Gastroesophageal sphincter (tissue), 4 donors: ENCODE results near the gene CAMSAP1. TPM values are rescaled to one million over a fixed set of nuclear protein-coding genes. Genes with fewer than 3 reads are reported as not detected.

Source experiments
- ATAC-seq: fragments of 150-250 bp; one replicate; pipeline ENCODE4 v1.9.1; 2016; ENCODE audit warnings: mild to moderate bottlenecking, moderate library complexity
- H3K27ac ChIP-seq, 4 donors: fragments of 200-600 bp; sonication (generic) in 3 of 4; 1 replicate in 3 of 4; 2 replicates in 1 of 4; pipeline ENCODE4 v1.5.1; 2016 to 2019
- H3K27me3 ChIP-seq: fragments of 200-600 bp; sonication (generic); one replicate; pipeline ENCODE4 v1.5.1; 2019
- H3K36me3 ChIP-seq, 2 donors: fragments of 200-600 bp; sonication (generic); one replicate each; pipeline ENCODE4 v1.5.1; 2019; ENCODE audit warnings: control low read depth in 1 of 2
- H3K4me1 ChIP-seq, 3 donors: fragments of 200-600 bp; sonication (generic); 1 replicate in 2 of 3; 2 replicates in 1 of 3; pipeline ENCODE4 v1.5.1; 2016 to 2019; ENCODE audit warnings: control low read depth in 2 of 3
- H3K4me3 ChIP-seq, 2 donors: fragments of 200-600 bp; sonication (generic); one replicate each; pipeline ENCODE4 v1.5.1; 2019; ENCODE audit warnings: mild to moderate bottlenecking in 1 of 2, moderate library complexity in 1 of 2
- H3K9me3 ChIP-seq, 3 donors: fragments of 200-600 bp; sonication (generic); one replicate each; pipeline ENCODE4 v1.5.1; 2017 to 2019; ENCODE audit warnings: control low read depth in 2 of 3
- EP300 ChIP-seq: sonication (generic); formaldehyde crosslinking; IDR thresholded peaks from one replicate; pipeline ENCODE4 v1.6.1; 2017; ENCODE audit warnings: antibody characterized with exemption, mild to moderate bottlenecking
- POLR2A ChIP-seq, 2 donors: fragments of 450-650 bp; IDR thresholded peaks; one replicate each; pipeline ENCODE4 v1.6.1; 2017; ENCODE audit warnings: antibody characterized with exemption in 2 of 2, mild to moderate bottlenecking in 2 of 2, moderate library complexity in 1 of 2
- POLR2AphosphoS5 ChIP-seq: sonication (generic); formaldehyde crosslinking; IDR thresholded peaks from one replicate; pipeline ENCODE4 v1.6.1; 2017; ENCODE audit warnings: antibody characterized with exemption
- WGBS, 2 donors: methylation state at CpG; one replicate each; pipeline ENCODE4 v1.1.5; 2018; ENCODE audit warnings: low coverage in 1 of 2; 5-methylcytosine and 5-hydroxymethylcytosine counted together
- total RNA-seq, 4 donors: library from RNA; depleted of rRNA; stranded (reverse); fragments of >200 nt; gene quantifications; one replicate each; pipeline ENCODE4 v1.1.0, GENCODE V29; 2016
- TF ChIP-seq, protein P1 (sequence below), 4 experiments: fragments of 200-600 bp in 2 of 4; fragments of 450-650 bp in 2 of 4; sonication (generic) in 1 of 4; IDR thresholded peaks; one replicate each; pipeline ENCODE4 v1.5.1; 2017 to 2019; ENCODE audit warnings: antibody characterized with exemption in 4 of 4, mild to moderate bottlenecking in 2 of 4, moderate library complexity in 2 of 4

The CAMSAP1 gene
- total RNA-seq, 4 donors from 2014 or later, result 27.5 to 49.2 (median 28.2) TPM

DNA sequence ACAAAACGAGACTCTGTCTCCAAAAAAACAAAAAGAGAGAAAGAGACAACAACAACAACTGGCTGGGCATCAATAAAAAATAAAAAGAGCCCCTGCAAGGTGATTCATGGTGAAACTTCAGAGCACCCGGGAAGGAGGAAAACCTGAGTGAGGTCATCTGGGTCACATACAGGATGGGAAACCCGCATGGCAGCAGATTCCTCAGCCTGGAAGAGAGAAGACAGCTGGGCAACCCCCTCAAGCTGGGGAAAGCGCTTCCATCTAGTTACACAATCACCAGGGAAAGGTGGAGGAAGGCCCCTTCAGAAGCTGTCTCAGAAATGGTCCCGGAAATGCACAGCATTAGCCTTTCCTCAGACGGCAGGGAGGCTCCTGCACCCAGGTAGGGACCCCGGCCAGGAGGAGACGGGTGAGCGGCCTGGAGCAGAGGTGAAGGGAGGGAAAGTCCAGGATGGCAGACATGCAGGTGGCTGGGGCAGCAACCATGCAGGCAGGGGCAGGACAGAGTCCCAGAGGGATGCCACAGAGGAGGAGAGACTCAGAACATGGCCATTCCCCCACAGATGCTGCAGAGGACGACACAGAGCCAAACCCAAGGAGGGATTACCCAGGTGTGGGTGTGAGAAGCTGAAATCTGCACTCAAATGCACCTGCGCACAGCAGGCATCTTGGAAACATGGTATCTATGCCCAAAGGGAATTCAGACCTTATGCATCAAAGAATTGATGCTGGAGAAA, 29.4 kb downstream of the CAMSAP1 start:
- H3K4me1 ChIP-seq, result no peaks in the 10 kb centered on the region
- no peaks in the 10 kb centered on the region for H3K9me3 ChIP-seq
- peaks cover 0 to 33% of the 10 kb centered on the region in 2 donors for H3K36me3 ChIP-seq
- no peak overlapping the region for H3K4me3 ChIP-seq
- no peak overlapping the region for H3K27ac ChIP-seq
- WGBS, 2 donors, result 75 to 80% methylated on average over 3 to 5 of the region's 11 CpGs
- no peaks in the 10 kb centered on the region for H3K27me3 ChIP-seq
- TF ChIP-seq, protein P1, sequence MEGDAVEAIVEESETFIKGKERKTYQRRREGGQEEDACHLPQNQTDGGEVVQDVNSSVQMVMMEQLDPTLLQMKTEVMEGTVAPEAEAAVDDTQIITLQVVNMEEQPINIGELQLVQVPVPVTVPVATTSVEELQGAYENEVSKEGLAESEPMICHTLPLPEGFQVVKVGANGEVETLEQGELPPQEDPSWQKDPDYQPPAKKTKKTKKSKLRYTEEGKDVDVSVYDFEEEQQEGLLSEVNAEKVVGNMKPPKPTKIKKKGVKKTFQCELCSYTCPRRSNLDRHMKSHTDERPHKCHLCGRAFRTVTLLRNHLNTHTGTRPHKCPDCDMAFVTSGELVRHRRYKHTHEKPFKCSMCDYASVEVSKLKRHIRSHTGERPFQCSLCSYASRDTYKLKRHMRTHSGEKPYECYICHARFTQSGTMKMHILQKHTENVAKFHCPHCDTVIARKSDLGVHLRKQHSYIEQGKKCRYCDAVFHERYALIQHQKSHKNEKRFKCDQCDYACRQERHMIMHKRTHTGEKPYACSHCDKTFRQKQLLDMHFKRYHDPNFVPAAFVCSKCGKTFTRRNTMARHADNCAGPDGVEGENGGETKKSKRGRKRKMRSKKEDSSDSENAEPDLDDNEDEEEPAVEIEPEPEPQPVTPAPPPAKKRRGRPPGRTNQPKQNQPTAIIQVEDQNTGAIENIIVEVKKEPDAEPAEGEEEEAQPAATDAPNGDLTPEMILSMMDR (IDR thresholded peaks at IDR 0.05), result no peak
- TF ChIP-seq POLR2A (IDR thresholded peaks at IDR 0.05) (no peak), EP300 (no peak), POLR2AphosphoS5 (no peak)
- no peak for ATAC-seq

DNA sequence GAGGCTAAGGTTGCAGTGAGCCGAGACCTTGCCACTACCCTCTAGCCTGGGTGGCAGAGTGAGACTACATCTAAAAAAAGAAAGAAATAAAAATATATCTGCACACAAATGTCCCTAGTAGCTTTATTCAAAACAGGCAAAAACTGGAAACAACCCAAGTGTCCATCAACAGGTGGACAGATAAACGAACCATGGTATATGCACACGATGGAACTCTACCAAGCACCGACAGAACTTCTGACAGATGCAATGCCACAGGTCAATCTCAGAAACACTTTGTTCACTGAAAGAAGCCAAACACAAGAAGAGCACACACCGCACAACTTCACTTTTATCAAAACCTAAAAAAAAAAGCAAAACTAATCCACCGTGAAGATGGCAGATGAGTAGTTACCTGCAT, 30.4 kb downstream of the CAMSAP1 start:
- WGBS, 2 donors, result 76 to 81% methylated on average over 5 to 6 of the region's 6 CpGs
- H3K27me3 ChIP-seq, result no peaks in the 10 kb centered on the region
- H3K4me3 ChIP-seq, result no peak overlapping the region
- H3K36me3 ChIP-seq, result peaks cover 0 to 26% of the 10 kb centered on the region in 2 donors
- H3K9me3 ChIP-seq, result no peaks in the 10 kb centered on the region
- H3K4me1 ChIP-seq, result no peaks in the 10 kb centered on the region
- ATAC-seq, result no peak
- no peak overlapping the region for H3K27ac ChIP-seq
- no peak for TF ChIP-seq EP300

DNA sequence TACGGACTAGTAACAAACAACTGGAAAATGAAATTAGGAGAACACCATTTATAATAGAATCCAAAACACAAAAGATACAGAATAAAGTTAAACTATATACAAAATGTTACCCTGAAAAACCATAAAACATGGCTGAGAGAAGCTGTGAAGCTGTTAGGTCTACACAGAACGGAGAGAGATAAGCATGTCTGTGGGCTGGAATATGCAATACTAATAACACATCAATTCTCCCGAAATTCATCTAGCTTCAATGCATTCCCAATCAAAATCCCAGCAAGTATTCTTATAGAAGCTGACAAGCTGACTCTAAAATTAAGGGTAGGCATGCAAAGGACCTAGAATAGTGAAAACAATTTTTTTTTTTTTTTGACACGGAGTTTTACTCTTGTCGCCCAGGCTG, 32.5 kb downstream of the CAMSAP1 start:
- Histone ChIP-seq H3K4me3 (no peak overlapping the region), H3K4me1 (no peaks in the 10 kb centered on the region), H3K9me3 (no peaks in the 10 kb centered on the region), H3K27ac (no peak overlapping the region), H3K36me3 (peaks cover 0 to 10% of the 10 kb centered on the region in 2 donors), H3K27me3 (no peaks in the 10 kb centered on the region)
- no peak for TF ChIP-seq POLR2AphosphoS5
- no peak for TF ChIP-seq POLR2A (IDR thresholded peaks at IDR 0.05)
- TF ChIP-seq, protein P1 (IDR thresholded peaks at IDR 0.05), result no peak
- TF ChIP-seq EP300, result no peak
- ATAC-seq, result no peak
- WGBS, 2 donors, result 92 to 93% methylated on average over 2 to 5 of the region's 5 CpGs

DNA sequence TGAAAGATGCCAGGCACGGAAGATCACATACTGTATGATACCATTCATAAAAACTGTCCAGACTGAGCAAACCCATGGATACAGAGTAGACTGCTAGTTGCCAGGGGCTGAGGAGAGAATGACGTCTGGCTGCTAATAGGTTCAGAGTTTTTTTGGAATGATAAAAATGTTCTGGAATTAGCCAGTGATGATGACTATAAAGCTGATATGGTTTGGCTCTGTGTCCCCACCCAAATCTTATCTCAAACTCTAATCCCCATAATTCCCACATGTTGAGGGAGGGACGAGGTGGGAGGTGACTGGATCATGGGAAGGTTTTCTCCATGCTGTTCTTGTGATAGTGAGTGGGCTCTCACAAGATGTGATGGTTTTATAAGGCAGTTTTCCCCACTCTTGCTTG, 37.4 kb downstream of the CAMSAP1 start:
- Histone ChIP-seq H3K4me3 (no peak overlapping the region), H3K36me3 (peaks cover 0 to 13% of the 10 kb centered on the region in 2 donors), H3K27me3 (no peaks in the 10 kb centered on the region), H3K9me3 (no peaks in the 10 kb centered on the region), H3K4me1 (no peaks in the 10 kb centered on the region), H3K27ac (no peak overlapping the region)
- TF ChIP-seq EP300 (no peak), POLR2A (IDR thresholded peaks at IDR 0.05) (no peak), POLR2AphosphoS5 (no peak)
- TF ChIP-seq, protein P1 (IDR thresholded peaks at IDR 0.05), result no peak
- WGBS, 2 donors, result 100% methylated on average over 2 to 3 of the region's 3 CpGs
- ATAC-seq, result no peak

DNA sequence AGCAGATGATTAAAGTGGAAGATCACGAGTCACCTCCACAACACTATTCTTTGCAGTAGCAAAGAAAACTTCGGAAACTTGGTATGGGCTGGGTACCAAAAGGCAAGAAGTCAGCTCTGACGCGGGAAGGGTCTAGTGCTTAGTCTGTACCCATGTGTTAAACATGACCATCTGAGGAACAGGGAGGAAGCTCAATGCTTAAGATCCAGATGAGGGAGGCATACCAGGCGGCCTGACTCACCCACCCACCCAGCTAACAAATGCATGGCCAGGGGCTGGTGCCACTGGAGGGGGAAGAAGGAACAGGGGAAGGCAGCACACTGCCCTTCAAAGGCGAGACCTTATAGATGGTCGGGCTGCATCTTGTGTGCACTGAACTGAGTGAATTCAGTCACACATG, 41.8 kb downstream of the CAMSAP1 start:
- peaks cover 0 to 10% (median 0%) of the 10 kb centered on the region in 3 donors for H3K4me1 ChIP-seq
- ATAC-seq, result no peak
- H3K4me3 ChIP-seq, result no peak overlapping the region
- no peaks in the 10 kb centered on the region for H3K27me3 ChIP-seq
- H3K36me3 ChIP-seq, result peaks cover 0 to 19% of the 10 kb centered on the region in 2 donors
- H3K9me3 ChIP-seq, result no peaks in the 10 kb centered on the region
- WGBS, 2 donors, result 81 to 90% methylated on average over 4 of the region's 7 CpGs
- TF ChIP-seq POLR2AphosphoS5 (no peak), POLR2A (IDR thresholded peaks at IDR 0.05) (no peak), EP300 (no peak)
- TF ChIP-seq, protein P1 (IDR thresholded peaks at IDR 0.05), result no peak
- H3K27ac ChIP-seq, result no peak overlapping the region
